Epithelial cell of esophagus (primary cell): Measurements from ENCODE around the gene TLR8.

ENCODE experiments used
- DNase-seq: peaks from one replicate; pipeline ENCODE4 v3.0.0; 2010; ENCODE audit warnings: low read depth
- H3K4me3 ChIP-seq: 2 replicates; pipeline ENCODE4 v1.5.1; 2011; ENCODE audit warnings: mild to moderate bottlenecking, low read length, control low read depth
- TF ChIP-seq, protein P1 (sequence below): IDR thresholded peaks from 2 replicates; pipeline ENCODE4 v1.5.1; 2011; ENCODE audit warnings: low read depth, mild to moderate bottlenecking, low read length, control low read depth, inconsistent platforms; ENCODE audit not compliant: insufficient read depth; ENCODE audit errors: missing control alignments

Gene TLR8

GRCh38 chrX:12965131-12965940 is 58.9 kb downstream of the TLR8 start:
- no peak for DNase-seq
- TF ChIP-seq, protein P1, sequence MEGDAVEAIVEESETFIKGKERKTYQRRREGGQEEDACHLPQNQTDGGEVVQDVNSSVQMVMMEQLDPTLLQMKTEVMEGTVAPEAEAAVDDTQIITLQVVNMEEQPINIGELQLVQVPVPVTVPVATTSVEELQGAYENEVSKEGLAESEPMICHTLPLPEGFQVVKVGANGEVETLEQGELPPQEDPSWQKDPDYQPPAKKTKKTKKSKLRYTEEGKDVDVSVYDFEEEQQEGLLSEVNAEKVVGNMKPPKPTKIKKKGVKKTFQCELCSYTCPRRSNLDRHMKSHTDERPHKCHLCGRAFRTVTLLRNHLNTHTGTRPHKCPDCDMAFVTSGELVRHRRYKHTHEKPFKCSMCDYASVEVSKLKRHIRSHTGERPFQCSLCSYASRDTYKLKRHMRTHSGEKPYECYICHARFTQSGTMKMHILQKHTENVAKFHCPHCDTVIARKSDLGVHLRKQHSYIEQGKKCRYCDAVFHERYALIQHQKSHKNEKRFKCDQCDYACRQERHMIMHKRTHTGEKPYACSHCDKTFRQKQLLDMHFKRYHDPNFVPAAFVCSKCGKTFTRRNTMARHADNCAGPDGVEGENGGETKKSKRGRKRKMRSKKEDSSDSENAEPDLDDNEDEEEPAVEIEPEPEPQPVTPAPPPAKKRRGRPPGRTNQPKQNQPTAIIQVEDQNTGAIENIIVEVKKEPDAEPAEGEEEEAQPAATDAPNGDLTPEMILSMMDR, result no peak
- no peak overlapping the region for H3K4me3 ChIP-seq

DNA sequence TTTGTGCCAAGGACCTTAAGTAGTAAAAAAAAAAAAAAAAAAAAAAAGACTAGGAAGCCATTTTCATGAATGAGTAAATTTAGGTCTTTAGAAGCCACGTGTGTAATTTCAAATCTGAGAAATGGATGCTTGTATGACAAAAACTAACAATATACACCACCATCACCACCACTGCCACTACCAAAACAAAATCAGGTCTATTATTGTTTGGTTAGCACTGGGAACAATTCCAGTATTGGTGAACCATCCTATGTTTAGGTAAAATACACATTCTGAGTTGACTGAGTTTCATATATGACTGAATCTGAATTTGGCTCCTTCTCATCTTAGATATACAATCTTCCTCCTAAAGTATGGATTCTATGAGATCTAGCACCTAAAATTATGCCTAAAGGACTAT is 59.7 kb downstream of the TLR8 start:
- H3K4me3 ChIP-seq, result no peak overlapping the region
- TF ChIP-seq, protein P1, result no peak
- no peak for DNase-seq

GRCh38 chrX:12967711-12968465 is 61.5 kb downstream of the TLR8 start:
- no peak overlapping the region for H3K4me3 ChIP-seq
- DNase-seq, result no peak
- TF ChIP-seq, protein P1, result no peak

DNA sequence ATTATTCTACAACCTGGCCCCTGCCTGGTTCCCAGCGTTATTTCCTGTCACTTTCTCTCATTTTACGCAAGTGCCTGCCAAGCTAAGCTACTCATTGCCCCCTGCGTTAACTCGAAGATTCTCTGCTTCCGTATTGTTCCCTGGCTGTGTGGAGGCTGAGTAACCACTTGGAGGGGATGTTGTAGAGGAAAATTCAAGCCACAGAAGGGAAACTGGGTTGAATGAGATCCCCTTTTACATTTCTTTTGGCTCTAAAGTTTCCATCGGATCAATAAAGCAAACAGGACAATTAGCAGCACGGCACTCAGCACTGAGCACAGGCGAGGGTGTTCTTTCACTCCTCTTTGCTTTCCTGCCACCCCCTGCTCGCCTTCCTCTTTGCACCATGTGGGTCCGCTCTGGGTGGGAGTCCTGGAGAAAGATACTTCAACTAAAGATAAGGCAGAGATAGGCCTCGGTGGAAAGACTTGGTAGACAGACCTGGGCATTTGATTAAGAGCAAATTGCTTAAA is 64.3 kb downstream of the TLR8 start:
- TF ChIP-seq, protein P1, result peak; percentile 38
- no peak for DNase-seq
- H3K4me3 ChIP-seq, result no peak overlapping the region

DNA sequence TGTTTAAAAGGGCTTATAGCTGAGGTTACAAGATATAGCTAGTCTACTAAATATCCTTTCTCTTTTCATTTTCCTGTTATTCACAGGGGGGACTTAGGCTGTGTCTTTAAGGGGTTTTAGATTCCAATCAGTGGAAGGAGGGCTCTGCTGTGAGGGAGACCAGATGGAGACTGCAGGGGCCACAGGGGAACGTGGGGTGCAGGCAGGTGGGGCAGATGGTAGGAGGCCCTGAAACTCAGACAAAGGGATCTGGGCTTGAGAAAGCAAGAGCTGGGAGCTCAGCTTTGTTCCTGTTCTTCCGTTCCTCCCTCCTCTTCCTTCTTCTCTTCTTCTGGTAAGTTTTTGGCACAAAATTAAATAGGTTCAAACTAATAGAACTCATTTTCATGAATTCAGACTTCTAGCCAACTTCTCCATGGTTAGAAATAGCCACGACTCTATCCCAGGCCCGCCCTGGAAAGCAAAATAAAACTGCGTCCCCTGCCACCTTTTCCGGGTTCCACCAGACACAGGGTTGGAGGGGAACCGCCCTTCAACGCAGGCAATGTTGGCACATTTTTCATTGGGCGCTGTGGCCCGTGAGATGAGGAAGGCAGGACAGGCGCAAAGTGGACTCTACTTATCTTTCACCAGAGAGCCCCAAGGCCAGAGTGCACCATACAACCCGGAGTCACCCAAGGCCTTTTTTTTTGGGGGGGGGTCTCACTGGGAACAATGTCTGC is 65.0 kb downstream of the TLR8 start:
- H3K4me3 ChIP-seq, result no peak overlapping the region
- DNase-seq, result no peak
- TF ChIP-seq, protein P1, result no peak

- TF ChIP-seq, protein P1, result no peak
- H3K4me3 ChIP-seq, result no peak overlapping the region
- DNase-seq, result no peak
Measured at GRCh38 chrX:12972243-12972642, 65.8 kb downstream of the TLR8 start.
